Upper lobe of left lung (tissue), 6 donors: ENCODE data around the gene SULT2A1. TPM values are rescaled to one million over a fixed set of nuclear protein-coding genes. Genes with fewer than 3 reads are reported as not detected.

Source experiments
- ATAC-seq, 2 donors: fragments of 200-7000 bp; cut with Tn5 transposase; one replicate each; pipeline ENCODE4 v1.9.1; 2022; ENCODE audit warnings: mild to moderate bottlenecking in 2 of 2, moderate library complexity in 2 of 2; ENCODE audit not compliant: low FRiP score in 2 of 2
- DNase-seq, 2 donors: peaks; one replicate each; pipeline ENCODE4 v3.0.0-alpha.2; 2019 to 2020
- H3K27ac ChIP-seq, 4 donors: fragments of 200-600 bp; sonication (generic); one replicate each; pipeline ENCODE4 v1.5.1; 2016 to 2019
- H3K27me3 ChIP-seq, 4 donors: fragments of 200-600 bp; sonication (generic); one replicate each; pipeline ENCODE4 v1.5.1; 2017 to 2019
- H3K36me3 ChIP-seq, 4 donors: fragments of 200-600 bp; sonication (generic); one replicate each; pipeline ENCODE4 v1.5.1; 2016 to 2019
- H3K4me1 ChIP-seq, 4 donors: fragments of 200-600 bp; sonication (generic); one replicate each; pipeline ENCODE4 v1.5.1; 2018 to 2019
- H3K4me3 ChIP-seq, 4 donors: fragments of 200-600 bp; sonication (generic); one replicate each; pipeline ENCODE4 v1.5.1; 2017 to 2019; ENCODE audit warnings: mild to moderate bottlenecking in 2 of 4, moderate library complexity in 1 of 4
- H3K9me3 ChIP-seq, 4 donors: fragments of 200-600 bp; sonication (generic); one replicate each; pipeline ENCODE4 v1.5.1; 2018 to 2019
- EP300 ChIP-seq, 4 donors: sonication (generic); formaldehyde crosslinking; IDR thresholded peaks; one replicate each; pipeline ENCODE4 v1.5.1; 2017; ENCODE audit warnings: antibody characterized with exemption in 4 of 4, control low read depth in 2 of 4
- POLR2A ChIP-seq, 4 donors: fragments of 450-650 bp; IDR thresholded peaks; one replicate each; pipeline ENCODE4 v1.5.1; 2016 to 2017; ENCODE audit warnings: antibody characterized with exemption in 4 of 4, mild to moderate bottlenecking in 2 of 4
- POLR2AphosphoS5 ChIP-seq, 2 donors: sonication (generic); formaldehyde crosslinking; IDR thresholded peaks; one replicate each; pipeline ENCODE4 v1.5.1; 2017; ENCODE audit warnings: antibody characterized with exemption in 2 of 2
- WGBS, 2 donors: methylation state at CpG; one replicate each; pipeline ENCODE4 v1.1.5; 2017 to 2018; 5-methylcytosine and 5-hydroxymethylcytosine counted together
- total RNA-seq, 6 donors: library from RNA; depleted of rRNA in 4 of 6; stranded (reverse); fragments of >200 nt in 4 of 6; gene quantifications; one replicate each; pipeline versions ENCODE4 v1.1.0 to v1.2.1, GENCODE V29; 2016 to 2021
- TF ChIP-seq, protein P1 (sequence below), 6 experiments: fragments of 450-650 bp in 4 of 6; fragments of 200-600 bp in 2 of 6; sonication (generic) in 2 of 6; IDR thresholded peaks; one replicate each; pipeline ENCODE4 v1.5.1; 2016 to 2019; ENCODE audit warnings: antibody characterized with exemption in 6 of 6
- donor health status: DM: no; HTN: no; CAD: no; lungs with moderate emphysema.
- donor health status: DM: no; HTN: yes; CAD: no; lungs with severe emphysema.

Gene SULT2A1
- total RNA-seq, 6 donors from 2014 or later = 0.20 to 0.31 TPM; not detected in 4

DNA sequence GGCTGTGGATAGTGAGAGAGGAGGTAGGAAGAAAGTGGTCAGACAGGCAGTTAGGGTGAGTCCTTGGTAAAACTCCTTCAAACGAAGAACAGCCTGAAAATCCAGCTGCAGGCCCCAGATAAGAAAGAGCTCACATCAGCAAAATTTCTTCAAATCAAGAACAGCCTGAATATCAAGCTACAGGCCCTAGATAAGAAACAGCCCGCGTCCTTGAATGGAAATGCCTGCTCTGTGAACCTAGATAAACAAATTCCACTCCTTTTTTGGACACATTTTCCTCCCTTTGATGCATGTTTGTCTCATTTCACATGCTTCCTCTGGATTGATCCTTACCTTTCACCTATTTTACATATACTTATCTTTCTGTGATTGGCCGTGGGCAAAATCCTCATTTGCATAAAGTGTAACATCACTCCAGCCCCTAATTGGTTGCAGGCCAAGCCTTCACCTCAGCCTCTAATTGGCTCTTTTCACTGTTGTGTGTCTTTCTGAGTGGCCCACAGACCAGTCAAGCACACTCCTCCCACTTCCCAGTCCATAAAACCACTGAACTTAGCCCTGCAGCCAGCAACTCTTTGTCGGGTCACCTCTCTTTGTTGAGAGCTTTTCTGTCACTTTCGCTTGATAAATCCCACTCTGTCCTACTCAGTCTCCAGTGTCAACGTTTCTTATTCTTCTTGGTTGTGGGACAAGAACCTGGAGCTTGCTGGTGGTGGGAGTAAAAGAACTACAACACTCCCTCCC lies 6.0 kb upstream of the SULT2A1 start:
- Histone ChIP-seq H3K36me3 (no peaks in the 10 kb centered on the region), H3K27me3 (no peaks in the 10 kb centered on the region), H3K4me3 (no peak overlapping the region), H3K27ac (peak overlapping the region in 1 of 4 donors; percentile 45), H3K4me1 (peaks cover 0 to 4% (median 0%) of the 10 kb centered on the region in 4 donors), H3K9me3 (peaks cover 0 to 10% (median 0%) of the 10 kb centered on the region in 4 donors)
- ATAC-seq = no peak
- no peak for DNase-seq
- WGBS, 2 donors = 47 to 52% methylated on average over 7 of the region's 7 CpGs
- TF ChIP-seq POLR2AphosphoS5 (IDR thresholded peaks at IDR 0.05) (no peak), EP300 (IDR thresholded peaks at IDR 0.05) (no peak), POLR2A (IDR thresholded peaks at IDR 0.05) (no peak)
- TF ChIP-seq, protein P1, sequence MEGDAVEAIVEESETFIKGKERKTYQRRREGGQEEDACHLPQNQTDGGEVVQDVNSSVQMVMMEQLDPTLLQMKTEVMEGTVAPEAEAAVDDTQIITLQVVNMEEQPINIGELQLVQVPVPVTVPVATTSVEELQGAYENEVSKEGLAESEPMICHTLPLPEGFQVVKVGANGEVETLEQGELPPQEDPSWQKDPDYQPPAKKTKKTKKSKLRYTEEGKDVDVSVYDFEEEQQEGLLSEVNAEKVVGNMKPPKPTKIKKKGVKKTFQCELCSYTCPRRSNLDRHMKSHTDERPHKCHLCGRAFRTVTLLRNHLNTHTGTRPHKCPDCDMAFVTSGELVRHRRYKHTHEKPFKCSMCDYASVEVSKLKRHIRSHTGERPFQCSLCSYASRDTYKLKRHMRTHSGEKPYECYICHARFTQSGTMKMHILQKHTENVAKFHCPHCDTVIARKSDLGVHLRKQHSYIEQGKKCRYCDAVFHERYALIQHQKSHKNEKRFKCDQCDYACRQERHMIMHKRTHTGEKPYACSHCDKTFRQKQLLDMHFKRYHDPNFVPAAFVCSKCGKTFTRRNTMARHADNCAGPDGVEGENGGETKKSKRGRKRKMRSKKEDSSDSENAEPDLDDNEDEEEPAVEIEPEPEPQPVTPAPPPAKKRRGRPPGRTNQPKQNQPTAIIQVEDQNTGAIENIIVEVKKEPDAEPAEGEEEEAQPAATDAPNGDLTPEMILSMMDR (IDR thresholded peaks at IDR 0.05) = no peak

DNA sequence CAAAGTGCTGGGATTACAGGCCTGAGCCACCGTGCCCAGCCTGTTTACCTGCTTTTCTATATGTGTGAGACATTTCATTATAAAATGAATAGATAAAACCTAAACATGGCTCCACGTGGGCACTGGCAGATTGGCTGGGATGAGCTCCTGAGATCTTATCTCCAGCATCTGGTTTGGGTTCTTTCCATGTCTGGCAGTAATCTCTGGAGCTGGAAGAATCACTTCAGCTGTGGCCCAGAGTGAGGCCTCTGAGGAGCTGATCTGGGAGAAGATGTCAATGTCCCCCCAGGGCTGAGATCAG lies 5.5 kb upstream of the SULT2A1 start:
- DNase-seq (no peak), ATAC-seq (no peak)

DNA sequence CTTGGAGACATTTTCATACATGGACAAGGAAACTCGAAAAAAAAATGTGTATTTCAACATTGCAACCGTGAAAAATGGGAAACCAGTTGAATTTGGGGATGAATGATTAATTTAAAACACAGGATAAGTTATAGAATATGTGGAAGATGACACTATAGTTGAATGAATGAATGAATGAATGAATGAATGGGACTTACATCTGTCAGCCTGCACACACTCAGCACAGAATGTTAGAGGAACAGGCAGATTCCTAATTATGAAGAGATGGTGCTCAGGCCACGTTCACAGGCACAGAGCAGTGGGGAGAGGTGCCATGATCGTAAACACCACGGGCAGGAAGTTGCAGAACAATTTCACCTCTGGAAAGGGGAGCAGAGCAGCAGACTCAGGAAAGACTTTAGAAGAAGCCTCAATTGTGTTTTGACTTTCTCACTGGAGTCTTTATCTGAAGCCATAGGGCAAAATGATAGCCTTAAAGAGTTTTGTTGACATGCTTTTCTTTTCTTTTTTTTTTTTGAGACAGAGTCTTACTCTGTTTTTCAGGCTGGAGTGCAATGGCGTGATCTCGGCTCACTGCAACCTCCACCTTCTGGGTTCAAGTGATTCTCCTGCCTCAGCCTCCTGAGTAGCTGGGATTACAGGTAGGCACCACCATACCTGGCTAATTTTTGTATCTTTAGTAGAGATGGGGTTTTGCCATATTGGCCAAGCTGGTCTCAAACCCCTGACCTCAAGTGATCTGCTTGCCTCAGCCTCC lies 4.9 kb upstream of the SULT2A1 start:
- no peaks in the 10 kb centered on the region for H3K27me3 ChIP-seq
- peaks cover 0 to 5% (median 0%) of the 10 kb centered on the region in 4 donors for H3K9me3 ChIP-seq
- TF ChIP-seq, protein P1 (IDR thresholded peaks at IDR 0.05) = no peak
- TF ChIP-seq POLR2A (IDR thresholded peaks at IDR 0.05) = no peak
- TF ChIP-seq POLR2AphosphoS5 (IDR thresholded peaks at IDR 0.05) = no peak
- no peak for TF ChIP-seq EP300 (IDR thresholded peaks at IDR 0.05)
- H3K4me3 ChIP-seq = no peak overlapping the region
- DNase-seq (no peak), ATAC-seq (no peak)
- 68 to 73% methylated on average over 7 of the region's 7 CpGs for WGBS, 2 donors
- H3K36me3 ChIP-seq = no peaks in the 10 kb centered on the region
- peaks cover 0 to 4% (median 0%) of the 10 kb centered on the region in 4 donors for H3K4me1 ChIP-seq
- H3K27ac ChIP-seq = no peak overlapping the region

More for the DNA sequence above, 5.5 kb upstream of the SULT2A1 start:
- peaks cover 0 to 10% (median 0%) of the 10 kb centered on the region in 4 donors for H3K9me3 ChIP-seq
- H3K4me3 ChIP-seq = no peak overlapping the region
- H3K36me3 ChIP-seq = no peaks in the 10 kb centered on the region
- WGBS, 2 donors = 56 to 61% methylated on average over 2 of the region's 2 CpGs
- TF ChIP-seq EP300 (IDR thresholded peaks at IDR 0.05) (no peak), POLR2AphosphoS5 (IDR thresholded peaks at IDR 0.05) (no peak), POLR2A (IDR thresholded peaks at IDR 0.05) (no peak)
- TF ChIP-seq, protein P1 (IDR thresholded peaks at IDR 0.05) = no peak
- peaks cover 0 to 4% (median 0%) of the 10 kb centered on the region in 4 donors for H3K4me1 ChIP-seq
- peak overlapping the region in 1 of 4 donors; percentile 45 for H3K27ac ChIP-seq
- H3K27me3 ChIP-seq = no peaks in the 10 kb centered on the region

DNA sequence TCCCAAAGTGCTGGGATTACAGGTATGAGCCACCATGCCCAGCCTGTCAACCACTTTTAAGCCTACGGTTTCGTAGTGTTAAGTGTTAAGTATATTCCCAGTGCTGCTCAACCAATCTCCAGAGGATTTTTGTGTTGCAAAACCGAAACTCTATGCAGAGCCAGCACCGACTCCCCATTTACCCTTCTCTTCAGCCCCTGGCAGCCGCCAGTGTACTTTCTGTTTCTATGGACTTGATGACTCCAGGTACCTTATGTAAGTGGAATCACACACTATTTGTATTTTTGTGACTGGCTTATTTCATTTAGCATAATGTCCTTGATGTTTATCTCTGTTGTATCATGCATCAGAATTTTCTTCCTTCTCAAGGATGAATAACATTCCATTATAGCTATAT lies 1.1 kb downstream of the SULT2A1 start:
- Histone ChIP-seq H3K9me3 (no peaks in the 10 kb centered on the region), H3K4me3 (no peak overlapping the region), H3K27ac (no peak overlapping the region), H3K27me3 (no peaks in the 10 kb centered on the region), H3K4me1 (no peaks in the 10 kb centered on the region), H3K36me3 (no peaks in the 10 kb centered on the region)
- DNase-seq = no peak
- TF ChIP-seq, protein P1 (IDR thresholded peaks at IDR 0.05) = no peak
- TF ChIP-seq POLR2AphosphoS5 (IDR thresholded peaks at IDR 0.05) = no peak
- TF ChIP-seq POLR2A (IDR thresholded peaks at IDR 0.05) = no peak
- TF ChIP-seq EP300 (IDR thresholded peaks at IDR 0.05) = no peak
- WGBS, 2 donors = 58 to 83% methylated on average over 5 of the region's 5 CpGs
- no peak for ATAC-seq
